A549 (cell line): ENCODE results near the gene CDH4.

Experiments
- CEBPB ChIP-seq, 2 experiments: fragments of >200 bp in 1 of 2; sonication (Bioruptor Twin) in 1 of 2; formaldehyde crosslinking in 1 of 2; IDR thresholded peaks; 2 replicates each; pipeline ENCODE4 v1.6.1; 2012 to 2016
- CHD2 ChIP-seq: fragments of 150-350 bp; IDR thresholded peaks from 2 replicates; pipeline ENCODE4 v1.6.1; 2014; ENCODE audit warnings: low read length; ENCODE audit not compliant: partially characterized antibody
- CHD4 ChIP-seq: fragments of 200-600 bp; sonication (generic); IDR thresholded peaks from 2 replicates; pipeline ENCODE4 v1.6.1; 2016; ENCODE audit warnings: antibody characterized with exemption, mild to moderate bottlenecking, borderline replicate concordance
- E2F6 ChIP-seq: IDR thresholded peaks from 2 replicates; pipeline ENCODE4 v1.6.1; 2012; ENCODE audit warnings: low read depth, borderline replicate concordance
- ELK1 ChIP-seq: fragments of 150-350 bp; IDR thresholded peaks from 2 replicates; pipeline ENCODE4 v1.6.1; 2014; ENCODE audit warnings: low read depth, mild to moderate bottlenecking, low read length
- JUN ChIP-seq, 2 experiments: fragments of >200 bp; sonication (Bioruptor Twin); formaldehyde crosslinking; IDR thresholded peaks; 2 replicates in 1 of 2; 3 replicates in 1 of 2; pipeline ENCODE4 v1.6.1; 2016 to 2017
- MYC ChIP-seq: IDR thresholded peaks from 2 replicates; pipeline ENCODE4 v1.6.1; 2012; ENCODE audit warnings: mild to moderate bottlenecking, inconsistent platforms, low read length, improper control_type of control experiment, borderline replicate concordance
- POLR2A ChIP-seq: IDR thresholded peaks from 2 replicates; pipeline ENCODE4 v1.6.1; 2012; ENCODE audit warnings: mild to moderate bottlenecking, low read length
- TF ChIP-seq, protein P1 (sequence below): fragments of >200 bp; sonication (Bioruptor Twin); formaldehyde crosslinking; IDR thresholded peaks from 3 replicates; pipeline ENCODE4 v1.5.1; 2016
- TF ChIP-seq, protein P2 (sequence below): fragments of 450-650 bp; IDR thresholded peaks from 2 replicates; pipeline ENCODE4 v1.6.1; 2014; ENCODE audit warnings: antibody characterized with exemption

DNA sequence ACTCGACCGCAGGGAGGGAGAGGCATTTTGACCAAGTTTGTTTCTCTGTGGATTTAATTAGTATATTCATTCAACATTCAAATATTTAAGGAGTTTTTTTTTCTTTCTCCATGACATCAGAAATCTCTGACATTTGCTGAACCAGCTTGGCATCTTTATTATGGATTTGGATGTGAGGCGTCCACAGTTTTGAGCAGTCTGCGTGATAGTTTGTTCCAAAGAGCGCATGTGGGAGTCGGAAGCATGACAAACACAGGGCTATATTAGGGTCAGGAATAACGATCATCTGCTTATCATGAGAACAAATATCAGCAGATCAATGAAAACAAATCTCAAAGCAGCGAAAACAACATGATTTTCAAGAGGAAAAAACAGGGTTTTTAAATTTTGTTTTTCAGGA is 373.2 kb downstream of the CDH4 start:
- no peak for TF ChIP-seq E2F6
- TF ChIP-seq CEBPB (IDR thresholded peaks at IDR 0.05): no peak
- TF ChIP-seq, protein P1, sequence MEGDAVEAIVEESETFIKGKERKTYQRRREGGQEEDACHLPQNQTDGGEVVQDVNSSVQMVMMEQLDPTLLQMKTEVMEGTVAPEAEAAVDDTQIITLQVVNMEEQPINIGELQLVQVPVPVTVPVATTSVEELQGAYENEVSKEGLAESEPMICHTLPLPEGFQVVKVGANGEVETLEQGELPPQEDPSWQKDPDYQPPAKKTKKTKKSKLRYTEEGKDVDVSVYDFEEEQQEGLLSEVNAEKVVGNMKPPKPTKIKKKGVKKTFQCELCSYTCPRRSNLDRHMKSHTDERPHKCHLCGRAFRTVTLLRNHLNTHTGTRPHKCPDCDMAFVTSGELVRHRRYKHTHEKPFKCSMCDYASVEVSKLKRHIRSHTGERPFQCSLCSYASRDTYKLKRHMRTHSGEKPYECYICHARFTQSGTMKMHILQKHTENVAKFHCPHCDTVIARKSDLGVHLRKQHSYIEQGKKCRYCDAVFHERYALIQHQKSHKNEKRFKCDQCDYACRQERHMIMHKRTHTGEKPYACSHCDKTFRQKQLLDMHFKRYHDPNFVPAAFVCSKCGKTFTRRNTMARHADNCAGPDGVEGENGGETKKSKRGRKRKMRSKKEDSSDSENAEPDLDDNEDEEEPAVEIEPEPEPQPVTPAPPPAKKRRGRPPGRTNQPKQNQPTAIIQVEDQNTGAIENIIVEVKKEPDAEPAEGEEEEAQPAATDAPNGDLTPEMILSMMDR: no peak
- TF ChIP-seq, protein P2, sequence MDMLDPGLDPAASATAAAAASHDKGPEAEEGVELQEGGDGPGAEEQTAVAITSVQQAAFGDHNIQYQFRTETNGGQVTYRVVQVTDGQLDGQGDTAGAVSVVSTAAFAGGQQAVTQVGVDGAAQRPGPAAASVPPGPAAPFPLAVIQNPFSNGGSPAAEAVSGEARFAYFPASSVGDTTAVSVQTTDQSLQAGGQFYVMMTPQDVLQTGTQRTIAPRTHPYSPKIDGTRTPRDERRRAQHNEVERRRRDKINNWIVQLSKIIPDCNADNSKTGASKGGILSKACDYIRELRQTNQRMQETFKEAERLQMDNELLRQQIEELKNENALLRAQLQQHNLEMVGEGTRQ: no peak
- TF ChIP-seq CHD4: no peak
- TF ChIP-seq JUN (IDR thresholded peaks at IDR 0.05): no peak
- no peak for TF ChIP-seq POLR2A
- TF ChIP-seq MYC: no peak
- no peak for TF ChIP-seq ELK1
- TF ChIP-seq CHD2: no peak
